CD14-positive monocyte (primary cell): ENCODE data around the gene TBPL2. TPM values are rescaled to one million over a fixed set of nuclear protein-coding genes. Genes with fewer than 3 reads are reported as not detected.

Experiments used
- DNase-seq, 3 donors: peaks; one replicate each; pipeline ENCODE4 v3.0.0-alpha.2; 2011 to 2022
- H2AFZ ChIP-seq: 2 replicates; pipeline ENCODE4 v1.6.0; 2012; ENCODE audit warnings: mild to moderate bottlenecking, low read depth, low read length, inconsistent platforms; ENCODE audit not compliant: insufficient read depth, poor library complexity, severe bottlenecking
- H3K27ac ChIP-seq, 2 donors: 1 replicate in 1 of 2; 2 replicates in 1 of 2; pipeline ENCODE4 v1.5.1; 2012 to 2013; ENCODE audit warnings: low read length in 2 of 2, control low read depth in 1 of 2, inconsistent platforms in 1 of 2, low read depth in 1 of 2, mild to moderate bottlenecking in 1 of 2
- H3K27me3 ChIP-seq, 2 donors: one replicate each; pipeline versions ENCODE4 v1.6.0 to v1.6.1; 2011 to 2013; ENCODE audit warnings: low read length in 2 of 2; ENCODE audit not compliant: control insufficient read depth in 2 of 2, insufficient read depth in 2 of 2
- H3K36me3 ChIP-seq, 2 donors: replicated peaks in 1 of 2; 1 replicate in 1 of 2; 2 replicates in 1 of 2; pipeline versions ENCODE4 v1.5.1 to v1.6.1; 2012 to 2013; ENCODE audit warnings: low read length in 2 of 2, control low read depth in 1 of 2, inconsistent platforms in 1 of 2, mild to moderate bottlenecking in 1 of 2; ENCODE audit not compliant: insufficient read depth in 2 of 2, control insufficient read depth in 1 of 2
- H3K4me1 ChIP-seq, 2 donors: 1 replicate in 1 of 2; 2 replicates in 1 of 2; pipeline versions ENCODE4 v1.5.1 to v1.6.1; 2012 to 2013; ENCODE audit warnings: low read length in 2 of 2, control low read depth in 1 of 2, inconsistent platforms in 1 of 2, mild to moderate bottlenecking in 1 of 2, moderate library complexity in 1 of 2; ENCODE audit not compliant: insufficient read depth in 2 of 2, control insufficient read depth in 1 of 2
- H3K4me2 ChIP-seq: replicated peaks from 2 replicates; pipeline ENCODE3; 2012; ENCODE audit warnings: low read length, moderate library complexity, mild to moderate bottlenecking; ENCODE audit not compliant: poor library complexity, severe bottlenecking; ENCODE audit errors: extremely low read depth
- H3K4me3 ChIP-seq, 3 experiments: fragments of 200-600 bp in 1 of 3; sonication (generic) in 1 of 3; replicated peaks in 1 of 3; 1 replicate in 2 of 3; 2 replicates in 1 of 3; pipeline ENCODE4 v1.5.1; 2011 to 2013; ENCODE audit warnings: low read length in 3 of 3, mild to moderate bottlenecking in 3 of 3, control low read depth in 2 of 3, low read depth in 2 of 3, inconsistent platforms in 1 of 3, moderate library complexity in 1 of 3
- H3K79me2 ChIP-seq: 2 replicates; pipeline ENCODE4 v1.6.0; 2012; ENCODE audit warnings: mild to moderate bottlenecking, control low read depth, inconsistent platforms, low read length, moderate library complexity; ENCODE audit not compliant: insufficient read depth
- H3K9ac ChIP-seq: 2 replicates; pipeline ENCODE4 v1.6.0; 2017; ENCODE audit warnings: low read length, mild to moderate bottlenecking; ENCODE audit not compliant: insufficient read depth, poor library complexity, severe bottlenecking
- H3K9me3 ChIP-seq, 2 donors: replicated peaks in 1 of 2; 1 replicate in 1 of 2; 2 replicates in 1 of 2; pipeline versions ENCODE4 v1.5.1 to v1.6.1; 2012 to 2013; ENCODE audit warnings: low read length in 2 of 2, control low read depth in 1 of 2; ENCODE audit not compliant: control insufficient read depth in 1 of 2, insufficient read depth in 1 of 2
- H4K20me1 ChIP-seq: 2 replicates; pipeline ENCODE4 v1.6.0; 2012; ENCODE audit warnings: mild to moderate bottlenecking, low read length, control low read depth, moderate library complexity; ENCODE audit not compliant: insufficient read depth
- H3K27ac Mint-ChIP-seq, 7 donors: one replicate each; pipeline ENCODE4 v1.8.0; 2020; ENCODE audit warnings: mild to moderate bottlenecking in 7 of 7, mixed read lengths in 7 of 7, moderate library complexity in 6 of 7, inconsistent platforms in 2 of 7
- H3K27me3 Mint-ChIP-seq, 3 donors: one replicate each; pipeline ENCODE4 v1.8.0; 2021 to 2022; ENCODE audit warnings: low read depth in 3 of 3, mild to moderate bottlenecking in 3 of 3, mixed read lengths in 3 of 3, moderate library complexity in 3 of 3, inconsistent platforms in 1 of 3
- H3K36me3 Mint-ChIP-seq, 2 donors: one replicate each; pipeline ENCODE4 v1.8.0; 2020; ENCODE audit warnings: mixed read lengths in 2 of 2, inconsistent platforms in 1 of 2, mild to moderate bottlenecking in 1 of 2
- H3K4me1 Mint-ChIP-seq: one replicate; pipeline ENCODE4 v1.8.0; 2020; ENCODE audit warnings: mild to moderate bottlenecking, mixed read lengths
- H3K4me3 Mint-ChIP-seq, 2 donors: one replicate each; pipeline ENCODE4 v1.8.0; 2020; ENCODE audit warnings: mild to moderate bottlenecking in 2 of 2, mixed read lengths in 2 of 2, moderate library complexity in 1 of 2
- H3K9me3 Mint-ChIP-seq, 7 donors: one replicate each; pipeline ENCODE4 v1.8.0; 2020 to 2022; ENCODE audit warnings: mixed read lengths in 7 of 7, mild to moderate bottlenecking in 6 of 7, moderate library complexity in 6 of 7, inconsistent platforms in 2 of 7
- CTCF ChIP-seq: fragments of 200-600 bp; IDR thresholded peaks from one replicate; pipeline ENCODE4 v1.8.0; 2022; ENCODE audit warnings: antibody characterized with exemption, mild to moderate bottlenecking
- WGBS: methylation state at CpG from one replicate; pipeline ENCODE4 v1.1.5; 2013; ENCODE audit warnings: missing lambda C conversion rate; ENCODE audit not compliant: insufficient coverage; 5-methylcytosine and 5-hydroxymethylcytosine counted together
- intact Hi-C, 2 donors: fragments of 100-400 bp; cut with micrococcal nuclease; formaldehyde crosslinking; loops; one replicate each; pipeline versions ENCODE4 v1.15.0 to v1.15.1; 2023
- polyA plus RNA-seq, 3 donors: library from polyadenylated mRNA; depleted of rRNA in 1 of 3; unstranded in 2 of 3; stranded (reverse) in 1 of 3; fragments of 300-500 nt in 2 of 3; fragments of >200 nt in 1 of 3; fragmentation: Illumina TruSeq in 2 of 3; gene quantifications; 1 replicate in 2 of 3; 2 replicates in 1 of 3; pipeline ENCODE4 v1.2.3, GENCODE V29; 2012 to 2021

The TBPL2 gene
- polyA plus RNA-seq, 3 donors, result not detected

- H3K4me1 Mint-ChIP-seq, result peaks cover 18% of the 10 kb centered on the region
- peak overlapping the region in 1 of 7 donors; percentile 54 for H3K27ac Mint-ChIP-seq
- intact Hi-C loops, result loop anchor here in 1 of 2 donors (10.0 kb wide), 1 partner anchor 130 kb away; the partner anchor contains the start of gene FBXO34
- peaks cover 78% of the 10 kb centered on the region for H3K79me2 ChIP-seq
- H3K27ac ChIP-seq, result no peak overlapping the region
- H2AFZ ChIP-seq, result no peak overlapping the region
- H3K4me3 Mint-ChIP-seq, result no peak overlapping the region
- H3K36me3 Mint-ChIP-seq, result peaks cover 0 to 23% of the 10 kb centered on the region in 2 donors
- H3K36me3 ChIP-seq, result no peaks in the 10 kb centered on the region
- no peak overlapping the region for H3K4me2 ChIP-seq
- H3K4me3 ChIP-seq, result no peak overlapping the region
- no peak for DNase-seq
- no peaks in the 10 kb centered on the region for H3K9me3 Mint-ChIP-seq
- no peaks in the 10 kb centered on the region for H3K27me3 ChIP-seq
- no peak overlapping the region for H3K9ac ChIP-seq
- H3K27me3 Mint-ChIP-seq, result no peaks in the 10 kb centered on the region
- no peaks in the 10 kb centered on the region for H3K9me3 ChIP-seq
- no peak for TF ChIP-seq CTCF
- WGBS, result no CpG with 5 or more reads among the region's 5 CpGs
- H3K4me1 ChIP-seq, result no peaks in the 10 kb centered on the region
- peaks cover 61% of the 10 kb centered on the region for H4K20me1 ChIP-seq
Observed at GRCh38 chr14:55404173-55404854, 36.1 kb downstream of the TBPL2 start.

- Histone ChIP-seq H3K4me3 (no peak overlapping the region), H4K20me1 (peaks cover 63% of the 10 kb centered on the region), H2AFZ (no peak overlapping the region), H3K27me3 (no peaks in the 10 kb centered on the region), H3K27ac (no peak overlapping the region), H3K4me1 (no peaks in the 10 kb centered on the region), H3K9me3 (no peaks in the 10 kb centered on the region), H3K36me3 (peaks cover 2 to 6% of the 10 kb centered on the region in 2 donors), H3K79me2 (peaks cover 59% of the 10 kb centered on the region), H3K4me2 (no peak overlapping the region), H3K9ac (no peak overlapping the region)
- no peak for DNase-seq
- H3K27ac Mint-ChIP-seq, result peak overlapping the region in 1 of 7 donors; percentile 16
- no peaks in the 10 kb centered on the region for H3K9me3 Mint-ChIP-seq
- WGBS, result 100% methylated on average over 2 of the region's 6 CpGs
- peaks cover 13% of the 10 kb centered on the region for H3K4me1 Mint-ChIP-seq
- intact Hi-C loops, result loop anchor here in 1 of 2 donors (10.0 kb wide), 1 partner anchor 127 kb away; the partner anchor contains the start of gene FBXO34
- peaks cover 6 to 11% of the 10 kb centered on the region in 2 donors for H3K36me3 Mint-ChIP-seq
- no peak for TF ChIP-seq CTCF
- no peak overlapping the region for H3K4me3 Mint-ChIP-seq
- H3K27me3 Mint-ChIP-seq, result no peaks in the 10 kb centered on the region
Observed at GRCh38 chr14:55401751-55402150, 38.7 kb downstream of the TBPL2 start.
